Activated T-cell treated with anti-CD3 and anti-CD28 coated beads for 24 hours (primary cell): ENCODE results near the gene LRP8.

ENCODE experiments used
- DNase-seq: peaks from one replicate; pipeline ENCODE4 v3.0.0-alpha.2; 2020; ENCODE audit warnings: low read depth

Gene LRP8

DNA sequence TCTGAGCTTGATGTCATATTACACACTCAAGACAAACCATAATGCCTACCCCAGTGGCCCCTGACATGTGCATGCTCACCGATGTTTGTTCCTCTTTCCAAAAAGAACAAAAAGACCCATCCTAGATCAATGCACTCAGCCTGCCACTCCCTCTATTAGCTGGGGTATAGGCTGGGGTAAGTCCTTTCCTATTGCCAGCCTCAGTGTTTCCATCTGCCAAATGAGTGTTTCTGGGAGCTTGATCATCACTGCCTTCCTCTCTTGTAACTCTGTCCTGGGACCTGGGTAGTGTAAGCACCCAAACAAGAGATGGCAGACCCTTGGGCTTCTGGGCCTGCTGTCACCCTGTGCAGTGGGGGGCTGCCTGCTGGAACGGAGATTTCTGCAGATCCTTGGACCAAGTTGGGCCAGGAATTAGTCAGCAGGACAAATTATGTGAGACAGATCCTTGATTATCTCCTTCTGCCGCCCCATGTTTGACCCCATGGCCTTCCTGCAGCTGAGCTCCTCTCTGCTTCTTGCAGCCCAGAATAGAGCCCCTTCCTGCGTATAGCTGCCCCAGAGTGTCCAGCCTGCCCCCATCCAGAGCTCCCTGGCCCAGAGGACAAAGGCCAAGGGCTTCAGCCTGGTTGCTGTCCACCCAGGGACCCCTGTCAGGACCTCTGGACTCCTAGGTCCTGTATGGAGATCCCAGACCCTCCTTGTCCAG is 31.5 kb upstream of the LRP8 start:
- DNase-seq, result no peak

DNA sequence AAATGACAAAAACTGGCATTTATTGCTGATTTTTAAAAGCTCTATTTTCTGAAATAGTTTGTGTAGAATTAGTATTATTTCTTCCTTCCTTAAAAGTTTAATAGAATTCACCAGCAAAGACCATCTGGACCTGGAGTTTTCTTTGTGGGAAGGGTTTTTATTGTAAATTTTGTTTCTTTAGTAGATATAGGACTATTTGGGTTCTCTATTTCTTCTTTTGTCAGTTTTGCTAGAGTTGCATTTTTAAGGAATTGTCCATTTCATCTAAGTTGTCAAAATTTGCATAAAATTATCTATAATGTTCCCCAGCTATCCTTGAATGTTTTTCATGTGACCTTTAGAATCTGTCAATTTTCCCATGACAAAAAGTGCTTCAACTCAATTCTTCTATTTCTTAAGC is 28.8 kb upstream of the LRP8 start:
- DNase-seq, result no peak

DNA sequence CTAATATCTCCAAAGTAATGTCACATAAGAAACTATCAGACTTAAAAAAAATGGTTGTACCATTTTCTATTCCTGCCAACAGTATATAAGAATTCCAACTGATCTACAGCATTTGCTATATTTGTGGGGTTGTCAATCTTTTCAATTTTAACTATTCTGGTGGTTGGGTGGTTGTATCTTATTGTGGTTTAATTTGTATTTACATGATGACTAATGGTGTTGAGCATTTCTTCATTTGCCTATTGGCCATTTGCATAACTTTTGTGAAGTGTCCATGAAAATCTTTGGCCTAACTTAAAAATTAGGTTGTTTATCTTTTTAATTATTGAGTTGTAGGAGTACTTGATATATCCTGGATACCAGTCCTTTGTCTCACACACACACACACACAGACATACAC is 26.2 kb upstream of the LRP8 start:
- no peak for DNase-seq

DNA sequence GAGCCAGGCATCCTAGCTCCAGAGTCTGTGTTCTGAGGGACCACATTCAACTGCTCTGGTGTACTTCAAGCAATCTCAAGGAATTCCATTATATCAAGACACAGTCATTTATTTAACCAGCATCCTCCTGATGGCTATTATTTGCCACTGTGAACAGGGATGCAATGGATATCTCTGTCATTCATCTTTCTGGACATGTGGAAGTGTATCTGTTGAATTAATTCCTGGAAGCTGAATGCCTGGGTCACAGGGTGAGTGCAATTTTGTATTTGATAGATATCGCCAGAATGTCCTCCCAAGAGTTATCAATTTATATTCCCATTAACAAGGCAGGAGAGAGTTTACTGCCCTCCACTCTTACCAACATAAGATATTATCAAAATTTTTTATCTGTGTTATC is 24.7 kb upstream of the LRP8 start:
- DNase-seq, result no peak

DNA sequence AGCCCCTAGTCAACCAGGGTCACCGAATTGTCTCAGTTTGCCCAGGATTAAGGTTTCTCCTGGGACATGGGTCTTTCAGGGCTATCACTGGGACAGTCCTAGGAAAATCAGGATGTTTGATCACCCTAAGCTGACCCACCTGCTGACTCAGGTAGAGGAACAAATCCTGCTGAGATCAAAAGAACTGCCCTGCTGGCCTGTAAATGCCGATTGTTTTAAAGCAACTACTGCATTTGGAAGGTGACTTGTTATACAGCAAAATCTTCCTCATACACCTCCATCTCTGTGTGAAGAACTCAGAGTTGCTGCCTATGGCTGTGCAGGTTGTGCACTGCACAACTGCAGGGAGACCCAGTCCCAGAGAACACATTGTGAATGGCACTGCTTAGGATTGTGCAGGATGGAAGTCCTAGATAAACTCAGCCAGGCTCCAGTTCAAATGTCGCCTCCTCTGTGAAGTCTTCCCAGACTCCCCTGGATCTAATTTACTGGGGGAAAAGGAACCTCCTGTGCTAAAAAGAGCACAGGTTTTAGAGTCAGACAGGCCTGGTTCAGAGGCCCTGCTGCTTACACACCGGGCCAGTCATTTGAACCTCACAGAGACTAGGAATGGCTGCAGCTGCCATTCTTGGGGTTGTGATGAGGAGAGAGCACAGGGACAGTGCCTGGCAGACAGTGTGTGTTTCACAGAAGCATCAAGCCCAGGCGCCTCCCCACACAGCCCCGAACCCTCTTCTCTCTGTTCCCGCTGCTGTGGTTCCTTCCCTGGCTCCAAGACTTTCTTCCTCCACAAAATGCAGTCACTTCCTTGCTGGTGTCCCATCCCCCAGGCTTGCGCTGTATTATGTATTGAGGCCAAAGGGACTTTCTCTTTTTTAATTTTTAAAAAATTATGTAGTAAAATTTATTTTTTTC is 23.2 kb upstream of the LRP8 start:
- no peak for DNase-seq

DNA sequence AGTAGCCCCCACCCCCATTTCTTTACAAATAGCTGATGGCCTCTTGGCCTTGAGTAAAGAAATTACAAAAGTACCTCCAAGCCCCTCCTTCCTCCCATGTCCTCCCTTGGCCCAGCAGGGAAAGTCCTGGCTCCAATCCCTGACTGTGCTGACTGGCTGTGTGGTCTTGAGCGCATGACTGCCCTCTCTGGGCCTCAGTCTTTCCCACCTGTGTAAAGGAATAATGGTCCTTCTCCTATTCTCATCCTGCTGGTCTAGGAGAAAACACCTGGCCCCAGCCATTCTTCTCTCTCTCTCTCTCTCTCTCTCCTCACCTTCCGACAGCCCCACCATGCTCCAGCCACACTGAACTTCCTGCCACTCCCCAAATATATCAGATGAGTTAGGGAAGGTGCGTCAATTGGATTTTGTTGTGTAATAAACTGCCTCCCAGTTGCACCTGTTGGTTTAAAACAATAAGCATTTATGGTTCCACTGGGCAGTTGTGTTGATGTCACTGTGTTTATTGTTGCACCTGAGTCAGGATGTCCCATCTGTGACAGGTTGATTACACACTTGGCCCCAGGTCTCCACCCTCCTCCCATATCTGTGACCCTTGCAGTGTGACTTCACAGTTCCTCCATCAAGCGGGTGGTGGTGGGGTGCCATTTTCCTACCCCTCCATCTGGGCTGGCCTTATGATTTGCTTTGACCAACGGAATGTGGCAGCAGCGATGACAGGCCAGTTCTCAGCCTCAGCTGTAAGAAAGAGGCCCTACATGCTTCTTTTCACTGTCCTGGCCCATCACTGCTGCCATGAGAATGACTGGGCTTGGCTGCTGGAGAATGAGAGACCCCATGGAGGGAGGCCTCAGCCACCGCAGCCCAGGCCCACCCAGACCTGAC is 22.3 kb upstream of the LRP8 start:
- DNase-seq, result no peak

DNA sequence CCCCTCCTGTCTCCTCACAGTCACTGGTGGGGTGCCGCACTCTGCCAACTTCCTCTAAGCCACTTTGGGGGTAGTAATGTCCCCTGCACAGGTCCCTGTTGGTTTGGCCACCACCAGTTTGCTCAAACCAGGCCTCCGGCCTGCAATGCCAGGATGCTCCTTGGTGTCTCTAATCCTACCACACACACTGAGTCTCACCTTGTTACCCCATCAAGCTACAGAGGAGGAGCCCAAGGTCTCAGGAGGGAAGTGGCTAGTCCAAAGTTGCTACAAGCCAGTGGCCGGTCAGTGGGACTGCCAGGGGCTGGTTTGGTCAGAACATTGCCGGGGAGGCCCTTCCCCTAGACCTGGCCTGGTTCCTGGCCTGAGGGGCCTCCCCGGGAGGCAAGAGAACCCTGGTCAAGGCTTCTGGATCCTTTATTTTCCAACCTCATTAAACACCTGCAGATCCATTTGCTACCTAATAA is 21.5 kb upstream of the LRP8 start:
- DNase-seq, result no peak

DNA sequence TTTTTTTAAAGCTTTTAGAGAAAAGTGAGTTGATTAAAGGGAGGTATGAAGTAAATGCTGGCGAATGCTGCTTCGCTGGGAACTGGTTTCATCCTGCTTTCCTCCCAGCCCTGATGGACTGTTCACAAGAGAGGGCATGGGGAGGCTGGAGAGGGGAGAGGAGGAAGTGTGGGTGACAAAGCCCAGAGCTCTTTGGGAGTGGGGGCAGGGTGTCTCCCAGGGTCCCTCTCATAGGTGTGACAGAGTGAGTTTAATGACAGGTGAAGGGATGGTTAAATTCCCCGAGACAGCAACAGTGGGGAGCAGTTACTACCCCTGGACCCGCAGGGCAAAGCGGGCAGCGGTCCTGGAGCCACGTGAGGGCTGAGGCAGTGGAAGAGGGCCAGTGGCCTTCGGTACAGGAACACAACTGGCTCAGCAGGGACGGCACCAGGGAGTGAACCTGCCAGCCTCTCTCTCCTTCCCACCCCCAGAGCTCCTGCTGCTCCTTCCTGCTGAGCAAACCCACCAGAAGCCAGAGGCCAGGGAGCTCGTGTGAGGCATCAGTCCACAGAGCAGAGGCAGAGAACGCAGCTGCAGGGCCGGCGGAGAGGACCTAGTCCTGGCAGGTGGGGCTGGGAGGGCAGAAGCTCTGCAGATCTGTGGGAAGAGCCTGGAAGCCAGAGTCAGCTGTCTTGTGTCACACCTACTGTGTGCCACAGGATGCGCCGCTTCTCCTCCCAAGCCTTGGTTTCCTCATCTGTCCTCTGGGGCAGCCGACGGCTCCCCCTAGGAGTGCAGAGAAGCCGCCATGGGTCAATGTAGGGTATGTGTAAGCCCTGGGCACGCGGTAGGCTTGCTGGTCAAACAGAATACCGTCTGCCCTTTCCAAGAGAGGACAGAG is 20.9 kb upstream of the LRP8 start:
- DNase-seq, result no peak

DNA sequence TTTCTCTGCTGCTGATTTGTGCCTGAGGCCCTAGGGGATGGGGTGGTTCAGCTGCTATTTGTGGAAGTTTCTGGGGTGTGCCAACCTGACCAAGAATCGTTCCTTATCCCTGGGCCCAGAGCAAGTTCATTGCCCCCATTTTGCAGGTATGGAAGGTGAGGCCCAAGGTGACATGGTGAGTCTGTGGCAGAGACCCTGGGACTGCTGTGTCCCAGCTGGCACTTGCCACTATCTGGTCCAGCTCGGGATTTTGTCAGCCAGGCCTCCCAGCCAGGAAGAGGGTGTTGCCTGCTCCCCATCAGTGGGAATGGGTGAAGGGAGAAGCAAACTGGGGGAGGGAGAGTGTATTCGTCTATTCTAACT is 18.9 kb upstream of the LRP8 start:
- DNase-seq, result no peak

DNA sequence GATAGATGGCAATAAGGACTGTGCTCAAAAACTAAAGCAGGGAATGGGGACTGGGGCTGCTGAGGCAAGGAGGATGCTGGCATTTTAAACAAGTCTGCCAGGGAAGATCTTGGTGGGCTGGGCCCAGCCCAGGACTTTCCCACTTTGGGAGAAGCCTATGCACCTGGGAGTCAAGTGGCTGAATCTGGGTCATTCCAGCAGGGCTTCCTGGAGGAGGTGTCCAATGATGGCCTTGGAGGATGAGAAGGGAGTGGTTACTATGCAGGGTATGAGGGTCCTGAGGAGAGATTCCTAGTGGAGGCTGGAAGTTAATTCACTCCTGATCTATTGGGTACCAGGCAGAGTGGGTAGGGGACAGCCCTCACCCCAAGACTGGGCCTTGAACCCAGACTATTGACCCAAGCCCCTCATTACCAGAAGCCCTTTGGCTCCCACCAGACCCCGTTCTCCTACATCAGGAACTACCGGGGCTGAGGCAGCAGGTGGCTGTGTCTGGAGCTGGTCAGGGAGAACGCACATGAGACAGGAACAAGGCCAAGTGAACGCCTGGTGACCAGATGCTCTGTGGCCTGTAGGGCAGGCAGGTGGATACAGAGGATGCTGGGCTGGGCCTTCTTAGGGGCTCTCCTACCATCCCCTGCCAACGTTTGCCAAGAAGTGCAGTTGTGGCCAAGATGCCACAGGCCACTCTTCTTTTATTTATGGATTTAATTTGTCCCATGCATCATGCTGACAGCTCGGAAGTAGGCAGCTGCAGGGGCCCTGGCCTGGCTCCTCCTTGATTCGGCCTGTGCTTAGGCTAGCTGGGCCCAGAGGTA is 18.3 kb upstream of the LRP8 start:
- DNase-seq, result no peak

DNA sequence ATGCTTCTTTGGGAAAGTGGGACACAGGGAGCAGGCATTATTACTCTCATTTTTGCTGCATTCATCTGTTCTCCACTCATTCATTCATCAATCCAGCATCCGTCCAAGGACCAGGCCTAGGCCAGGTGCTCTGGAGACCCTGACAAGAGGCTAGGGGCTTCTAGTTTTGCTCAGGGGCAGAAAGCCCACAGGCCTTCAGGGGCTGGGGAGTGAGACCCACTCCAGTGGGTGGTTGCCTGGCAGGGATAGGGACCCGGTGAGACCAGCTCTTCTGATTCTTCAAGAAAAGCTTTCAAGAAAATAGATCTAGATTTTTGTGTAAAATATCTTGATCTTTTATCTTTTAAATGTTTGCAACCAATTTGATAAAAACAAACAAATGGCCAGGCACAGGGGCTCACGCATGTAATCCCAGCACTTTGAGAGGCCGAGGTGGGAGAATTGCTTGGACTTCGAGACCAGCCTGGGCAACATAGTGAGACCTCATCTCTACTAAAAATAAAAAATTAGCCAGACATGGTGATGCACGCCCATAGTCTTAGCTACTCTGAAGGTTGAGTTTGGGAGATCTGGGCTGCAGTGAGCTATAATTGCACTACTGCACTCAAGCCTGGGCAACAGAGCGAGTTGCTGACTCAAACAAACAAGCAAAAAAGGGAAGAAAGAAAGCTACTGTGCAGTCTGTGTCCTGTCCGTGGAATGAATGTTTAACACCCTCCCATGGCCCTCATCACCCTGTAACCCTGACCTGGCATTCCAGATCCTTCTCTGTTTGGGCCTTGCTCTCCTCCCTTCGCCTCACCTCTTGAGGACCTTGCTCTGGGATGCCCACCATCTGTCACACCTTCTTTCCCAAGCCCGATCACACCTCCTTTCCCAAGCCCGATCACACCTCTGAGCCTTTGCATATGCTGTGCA is 17.3 kb upstream of the LRP8 start:
- DNase-seq, result no peak

DNA sequence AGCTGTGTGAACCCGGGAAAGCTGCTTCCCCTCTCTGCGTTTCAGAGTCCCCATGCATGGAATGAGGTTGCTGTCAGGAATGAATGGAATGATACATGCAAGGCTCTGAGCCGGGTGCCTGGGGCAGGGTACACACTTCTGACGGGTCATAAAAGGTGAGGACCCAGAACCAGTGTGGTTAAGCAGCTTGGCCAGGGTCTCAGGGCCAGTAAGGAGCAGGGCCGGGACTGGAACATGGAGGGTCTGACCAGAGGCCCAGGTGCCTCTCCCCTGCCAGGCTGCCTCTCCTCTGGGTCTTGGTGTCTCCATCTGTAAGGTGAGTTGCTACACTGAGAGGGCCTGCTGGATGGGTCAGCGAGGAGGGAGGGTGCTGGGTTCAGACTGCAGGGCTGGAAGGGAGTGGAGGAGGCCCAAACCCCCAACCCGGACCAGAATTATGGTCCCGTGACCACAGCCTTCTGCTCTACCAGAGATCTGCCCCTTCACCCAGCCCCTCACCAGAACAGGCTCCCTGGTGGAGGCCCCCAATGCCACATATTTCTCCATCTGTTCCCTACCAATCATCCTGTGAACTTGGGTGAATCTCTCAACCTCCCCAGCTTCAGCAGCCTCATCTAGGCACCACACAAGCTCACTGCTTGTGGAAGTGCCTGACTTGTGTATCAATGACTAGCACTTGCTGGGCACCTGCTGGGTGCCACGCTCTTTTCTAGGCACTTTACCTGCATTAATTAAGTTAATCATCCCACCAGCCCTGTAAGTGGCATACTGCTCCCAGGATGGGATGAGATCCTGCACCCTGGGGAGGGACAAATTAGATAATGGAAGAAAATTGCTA is 16.2 kb upstream of the LRP8 start:
- no peak for DNase-seq

DNA sequence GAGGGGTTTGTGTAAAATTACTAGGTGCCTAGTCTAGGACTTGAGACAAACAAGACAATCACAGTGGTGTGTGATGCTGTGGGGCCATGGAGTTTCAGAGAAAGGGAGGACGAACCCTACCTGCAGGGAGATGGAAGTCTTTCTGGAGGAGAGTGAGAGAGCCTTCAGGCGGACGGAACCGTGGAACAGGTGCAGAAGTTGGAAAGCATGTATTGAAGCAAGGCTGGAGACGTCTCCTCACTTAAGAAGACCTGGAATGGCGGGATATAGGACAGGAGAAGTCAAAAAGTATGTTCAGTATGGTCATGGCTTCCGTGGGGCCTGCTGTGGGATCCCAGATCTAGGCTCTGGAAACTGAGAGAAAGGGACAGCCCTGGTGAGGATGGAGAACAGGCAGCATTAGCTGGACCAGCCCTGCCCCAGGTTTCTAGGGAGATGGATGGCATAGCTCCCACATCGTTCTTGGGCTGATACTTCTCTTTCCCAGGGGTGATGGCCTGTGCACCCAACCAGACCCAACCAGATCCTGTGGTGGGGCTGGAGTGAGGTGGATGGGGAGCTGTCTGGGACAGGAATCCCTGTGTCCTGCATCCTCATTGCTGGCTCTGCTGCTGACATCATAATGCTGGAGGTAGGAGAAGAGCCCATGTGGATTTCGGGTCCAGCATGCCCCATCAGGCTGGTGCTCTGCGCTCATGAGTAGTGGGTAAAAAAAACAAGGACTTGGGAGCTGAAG is 15.0 kb upstream of the LRP8 start:
- no peak for DNase-seq

DNA sequence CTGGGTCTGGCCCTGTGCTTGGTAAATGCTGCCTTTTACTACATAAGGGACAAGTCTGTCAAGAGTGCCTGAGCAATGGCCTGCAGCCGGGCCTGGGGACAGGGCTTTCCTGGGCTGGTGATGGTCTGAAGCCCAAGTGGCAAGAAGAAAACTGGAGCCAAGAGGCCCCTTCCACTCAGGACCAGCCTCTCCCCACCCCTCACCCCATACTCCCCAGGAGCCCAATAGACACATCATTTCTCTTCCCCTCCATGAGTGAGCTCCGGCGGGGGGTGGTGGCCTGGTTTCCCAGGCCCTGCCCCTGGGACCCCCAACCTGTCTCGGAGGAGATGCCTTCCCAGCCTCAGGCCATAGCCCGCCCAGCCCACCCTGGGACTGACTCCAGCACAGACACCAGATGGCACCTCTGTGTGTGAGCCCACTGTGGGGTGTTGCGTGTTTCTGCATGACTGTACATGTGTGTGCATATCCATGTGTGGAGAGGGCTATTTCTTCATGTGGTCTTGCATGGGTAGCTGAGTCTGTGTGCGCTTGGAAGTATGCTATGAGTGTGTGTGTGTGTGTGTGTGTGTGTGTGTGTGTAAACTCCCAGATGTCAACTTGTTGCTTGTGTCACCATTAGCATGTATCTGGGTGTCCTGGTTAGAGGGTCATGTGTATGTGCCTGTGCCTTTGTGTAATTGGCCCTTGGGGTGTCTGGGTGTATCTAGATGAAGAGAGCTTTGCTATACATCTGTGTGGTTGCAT is 14.3 kb upstream of the LRP8 start:
- no peak for DNase-seq

DNA sequence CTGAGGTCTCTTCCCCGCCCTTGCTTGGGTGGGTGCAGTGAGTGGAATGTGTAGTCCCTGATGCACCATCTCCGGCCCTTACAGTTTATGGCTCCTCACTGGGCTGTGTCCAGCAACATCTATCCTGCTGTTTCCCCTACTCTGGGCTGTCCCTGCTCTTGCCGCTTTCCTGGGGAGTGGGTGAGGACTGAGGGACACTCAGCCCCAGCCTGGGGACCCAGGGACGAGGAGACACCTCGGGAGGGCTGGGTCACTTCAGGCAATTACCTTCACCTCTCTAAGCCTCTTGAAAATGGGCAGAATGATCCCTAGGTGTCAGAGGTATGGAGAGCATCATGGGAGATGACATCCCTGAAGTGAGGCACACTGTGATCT is 13.6 kb upstream of the LRP8 start:
- DNase-seq, result no peak

DNA sequence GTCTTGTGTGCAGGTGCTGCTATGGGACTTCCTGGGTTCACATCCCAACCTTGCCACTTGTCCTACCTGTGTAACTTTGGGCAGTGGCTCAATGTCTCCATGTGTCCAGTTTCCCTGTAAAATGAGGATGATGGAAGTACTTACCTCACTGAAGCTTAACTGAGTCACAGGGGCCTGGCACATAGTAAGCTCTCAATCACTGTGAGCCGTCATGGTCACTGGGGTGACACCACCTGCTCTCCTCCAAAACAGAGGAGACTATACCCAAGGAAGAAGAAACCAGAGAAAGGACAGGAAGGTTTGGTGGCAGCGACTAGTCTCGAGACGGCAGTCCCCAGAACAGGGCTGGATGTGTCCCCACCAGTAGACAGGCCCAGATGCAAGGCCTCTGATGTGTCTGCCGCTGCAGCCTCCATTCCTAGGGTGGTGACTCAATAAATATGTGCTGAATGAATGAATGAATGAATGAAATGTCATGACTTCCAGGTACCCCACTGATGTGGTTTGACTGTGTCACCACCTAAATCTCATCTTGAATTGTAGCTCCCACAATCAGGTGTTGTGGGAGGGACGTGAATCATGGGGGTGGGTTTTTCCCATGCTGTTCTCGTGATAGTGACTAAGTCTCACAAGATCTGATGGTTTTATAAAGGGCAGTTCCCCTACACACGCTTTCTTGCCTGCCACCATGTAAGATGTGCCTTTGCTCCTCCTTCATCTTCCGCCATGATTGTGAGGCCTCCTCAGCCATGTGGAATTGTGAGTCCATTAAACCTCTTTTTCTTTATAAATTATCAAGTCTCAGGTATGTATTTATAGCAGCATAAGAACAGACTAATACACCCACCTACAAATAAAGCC is 13.0 kb upstream of the LRP8 start:
- DNase-seq, result peak; percentile 34
